GM23338 (cell line): ENCODE data around the gene KRTAP4-11. TPM values are rescaled to one million over a fixed set of nuclear protein-coding genes. Genes with fewer than 3 reads are reported as not detected.

Experiments
- ATAC-seq: fragments of 200-7000 bp; cut with Tn5 transposase; 3 replicates; pipeline ENCODE4 v1.9.1; 2020
- DNase-seq: peaks from one replicate; pipeline ENCODE4 v3.0.0-alpha.2; 2015; ENCODE audit warnings: low spot score
- H2AFZ ChIP-seq: fragments of 200-600 bp; sonication (generic); 2 replicates; pipeline ENCODE4 v1.8.0; 2016; ENCODE audit warnings: antibody characterized with exemption, mild to moderate bottlenecking, moderate library complexity
- H3F3A ChIP-seq: fragments of 200-600 bp; sonication (generic); replicated peaks from 2 replicates; pipeline ENCODE4 v1.8.0; 2017; ENCODE audit warnings: antibody characterized with exemption, mixed run types, low read depth
- H3K27ac ChIP-seq: fragments of 200-600 bp; sonication (generic); 2 replicates; pipeline ENCODE4 v1.6.1; 2016; ENCODE audit warnings: low read depth
- H3K27me3 ChIP-seq: fragments of 200-600 bp; sonication (generic); 2 replicates; pipeline ENCODE4 v1.8.0; 2016; ENCODE audit warnings: mild to moderate bottlenecking, mixed run types, moderate library complexity; ENCODE audit not compliant: insufficient read depth
- H3K36me3 ChIP-seq: fragments of 200-600 bp; sonication (generic); 2 replicates; pipeline ENCODE4 v1.8.0; 2016; ENCODE audit warnings: mild to moderate bottlenecking; ENCODE audit not compliant: insufficient read depth
- H3K4me1 ChIP-seq: fragments of 200-600 bp; sonication (generic); 2 replicates; pipeline ENCODE4 v1.8.0; 2016; ENCODE audit warnings: mild to moderate bottlenecking, moderate library complexity; ENCODE audit not compliant: insufficient read depth
- H3K4me2 ChIP-seq: fragments of 200-600 bp; sonication (generic); 2 replicates; pipeline ENCODE4 v1.7.1; 2017; ENCODE audit warnings: mixed run types
- H3K4me3 ChIP-seq: fragments of 200-600 bp; sonication (generic); 2 replicates; pipeline ENCODE4 v1.6.1; 2016; ENCODE audit warnings: mixed run types
- H3K79me2 ChIP-seq: fragments of 200-600 bp; sonication (generic); replicated peaks from 2 replicates; pipeline ENCODE4 v1.8.0; 2017; ENCODE audit warnings: mild to moderate bottlenecking; ENCODE audit not compliant: insufficient read depth
- H3K9me2 ChIP-seq: fragments of 200-600 bp; sonication (generic); 2 replicates; pipeline ENCODE4 v1.8.0; 2017; ENCODE audit not compliant: insufficient read depth
- H4K20me1 ChIP-seq: fragments of 200-600 bp; sonication (generic); replicated peaks from 2 replicates; pipeline ENCODE4 v1.8.0; 2017; ENCODE audit warnings: mild to moderate bottlenecking; ENCODE audit not compliant: insufficient read depth
- H3K27ac Mint-ChIP-seq: 2 replicates; pipeline ENCODE4 v1.8.0; 2020; ENCODE audit warnings: inconsistent platforms, mild to moderate bottlenecking, moderate library complexity, mixed read lengths
- H3K27me3 Mint-ChIP-seq: 3 replicates; pipeline ENCODE4 v1.8.0; 2022; ENCODE audit warnings: low read depth, mild to moderate bottlenecking, moderate library complexity, mixed read lengths, inconsistent platforms; ENCODE audit not compliant: insufficient read depth, poor library complexity
- H3K36me3 Mint-ChIP-seq: 3 replicates; pipeline ENCODE4 v1.8.0; 2021; ENCODE audit warnings: low read depth, mild to moderate bottlenecking, inconsistent platforms, moderate library complexity, mixed read lengths
- H3K4me1 Mint-ChIP-seq: 3 replicates; pipeline ENCODE4 v1.8.0; 2020; ENCODE audit warnings: mild to moderate bottlenecking, inconsistent platforms, mixed read lengths
- H3K4me3 Mint-ChIP-seq: 3 replicates; pipeline ENCODE4 v1.8.0; 2021; ENCODE audit warnings: moderate library complexity, mild to moderate bottlenecking, inconsistent platforms, mixed read lengths
- H3K9me3 Mint-ChIP-seq: 3 replicates; pipeline ENCODE4 v1.8.0; 2020; ENCODE audit warnings: moderate library complexity, mild to moderate bottlenecking, inconsistent platforms, mixed read lengths
- CREB1 ChIP-seq: fragments of 250-450 bp; sonication (Bioruptor Pico); IDR thresholded peaks from 2 replicates; pipeline ENCODE4 v1.5.0; 2020; ENCODE audit warnings: low read depth, mild to moderate bottlenecking, moderate library complexity
- EZH2 ChIP-seq: fragments of 200-600 bp; sonication (generic); IDR thresholded peaks from one replicate; pipeline ENCODE4 v1.8.0; 2017; ENCODE audit warnings: antibody characterized with exemption, mild to moderate bottlenecking, low read depth; ENCODE audit not compliant: unreplicated experiment
- EZH2phosphoT487 ChIP-seq: fragments of 200-600 bp; sonication (generic); IDR thresholded peaks from one replicate; pipeline ENCODE4 v1.8.1; 2018; ENCODE audit warnings: antibody characterized with exemption; ENCODE audit not compliant: unreplicated experiment
- JUNB ChIP-seq: IDR thresholded peaks from one replicate; pipeline ENCODE4 v1.6.1; 2016; ENCODE audit warnings: antibody characterized with exemption; ENCODE audit not compliant: unreplicated experiment
- NANOG ChIP-seq: IDR thresholded peaks from 2 replicates; pipeline ENCODE4 v1.6.1; 2016; ENCODE audit warnings: antibody characterized with exemption, borderline replicate concordance
- POLR2AphosphoS5 ChIP-seq: IDR thresholded peaks from 2 replicates; pipeline ENCODE4 v1.6.1; 2016; ENCODE audit warnings: antibody characterized with exemption, low read depth
- STAT1 ChIP-seq: IDR thresholded peaks from one replicate; pipeline ENCODE4 v1.6.1; 2016; ENCODE audit warnings: antibody characterized with exemption; ENCODE audit not compliant: unreplicated experiment
- ZNF114 ChIP-seq: fragments of 250-450 bp; sonication (Bioruptor Pico); IDR thresholded peaks from 2 replicates; pipeline ENCODE4 v1.5.0; 2020; ENCODE audit warnings: mild to moderate bottlenecking, moderate library complexity
- ZNF331 ChIP-seq: fragments of 250-450 bp; sonication (Bioruptor Pico); IDR thresholded peaks from 2 replicates; pipeline ENCODE4 v1.5.0; 2020; ENCODE audit warnings: low read depth, mild to moderate bottlenecking, moderate library complexity
- polyA plus RNA-seq: library from polyadenylated mRNA; unstranded; fragments of >200 nt; fragmentation: Nextera tagmentation; extraction: Ambion mirVana; gene quantifications from 2 replicates; pipeline ENCODE4 v1.2.1, GENCODE V29; 2016
- total RNA-seq: library from RNA; depleted of rRNA; stranded (reverse); fragments of >200 nt; shearing (Covaris generic); gene quantifications from 2 replicates; pipeline ENCODE4 v1.2.3, GENCODE V29; 2014
- TF ChIP-seq, protein P1 (sequence below): IDR thresholded peaks from one replicate; pipeline ENCODE4 v1.6.1; 2018; ENCODE audit warnings: antibody characterized with exemption; ENCODE audit not compliant: unreplicated experiment
- TF ChIP-seq, protein P2 (sequence below): fragments of 250-450 bp; sonication (Bioruptor Pico); IDR thresholded peaks from 2 replicates; pipeline ENCODE4 v1.5.0; 2020; ENCODE audit warnings: mild to moderate bottlenecking, moderate library complexity
- TF ChIP-seq, protein P3 (sequence below), 2 experiments: fragments of 200-600 bp in 1 of 2; sonication (generic) in 1 of 2; conservative IDR thresholded peaks; 2 replicates each; pipeline versions ENCODE4 v1.5.1 to v1.6.1; 2016 to 2017; ENCODE audit warnings: antibody characterized with exemption in 2 of 2, low read depth in 2 of 2, mild to moderate bottlenecking in 2 of 2, moderate library complexity in 1 of 2
- TF ChIP-seq, protein P4 (sequence below): IDR thresholded peaks from 2 replicates; pipeline ENCODE4 v1.6.1; 2016; ENCODE audit warnings: antibody characterized with exemption

Gene KRTAP4-11
- total and polyA plus RNA-seq, 2 experiments from 2014 or later: not detected

DNA sequence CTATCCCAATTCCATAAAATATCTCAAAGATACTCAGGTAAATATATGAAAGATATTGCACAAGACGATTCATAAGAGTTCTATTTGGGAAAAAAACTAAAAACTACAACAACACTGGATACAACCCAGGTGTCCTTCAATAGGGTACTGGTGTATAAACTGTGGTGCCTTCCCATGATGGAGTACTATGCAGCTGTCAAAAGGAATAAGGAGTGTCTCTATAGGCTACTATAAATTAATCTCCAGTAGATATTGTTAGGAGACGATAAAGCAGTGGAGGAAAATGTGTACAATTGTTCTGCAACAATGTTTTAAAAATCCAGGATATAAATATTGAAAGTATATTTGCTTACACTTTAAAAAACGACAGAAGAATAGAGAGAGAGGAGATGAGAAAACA is 8.2 kb upstream of the KRTAP4-11 start:
- Histone ChIP-seq H3K4me3 (no peak overlapping the region), H3K4me1 (no peaks in the 10 kb centered on the region), H3K9me2 (no peaks in the 10 kb centered on the region), H3K27ac (no peak overlapping the region), H4K20me1 (no peaks in the 10 kb centered on the region), H3K27me3 (no peaks in the 10 kb centered on the region), H3K79me2 (no peaks in the 10 kb centered on the region), H3F3A (no peaks in the 10 kb centered on the region), H3K4me2 (no peak overlapping the region), H2AFZ (no peak overlapping the region), H3K36me3 (no peaks in the 10 kb centered on the region; the same call in 1 of the 2 replicates)
- no peaks in the 10 kb centered on the region for H3K36me3 Mint-ChIP-seq
- H3K4me1 Mint-ChIP-seq: peaks cover 5% of the 10 kb centered on the region
- DNase-seq: no peak
- H3K27ac Mint-ChIP-seq: no peak overlapping the region
- ATAC-seq: no peak
- peaks cover 5% of the 10 kb centered on the region for H3K27me3 Mint-ChIP-seq
- H3K4me3 Mint-ChIP-seq: no peak overlapping the region
- H3K9me3 Mint-ChIP-seq: no peaks in the 10 kb centered on the region; the same call in 2 of the 3 replicates
- TF ChIP-seq EZH2: no peak
- TF ChIP-seq, protein P1, sequence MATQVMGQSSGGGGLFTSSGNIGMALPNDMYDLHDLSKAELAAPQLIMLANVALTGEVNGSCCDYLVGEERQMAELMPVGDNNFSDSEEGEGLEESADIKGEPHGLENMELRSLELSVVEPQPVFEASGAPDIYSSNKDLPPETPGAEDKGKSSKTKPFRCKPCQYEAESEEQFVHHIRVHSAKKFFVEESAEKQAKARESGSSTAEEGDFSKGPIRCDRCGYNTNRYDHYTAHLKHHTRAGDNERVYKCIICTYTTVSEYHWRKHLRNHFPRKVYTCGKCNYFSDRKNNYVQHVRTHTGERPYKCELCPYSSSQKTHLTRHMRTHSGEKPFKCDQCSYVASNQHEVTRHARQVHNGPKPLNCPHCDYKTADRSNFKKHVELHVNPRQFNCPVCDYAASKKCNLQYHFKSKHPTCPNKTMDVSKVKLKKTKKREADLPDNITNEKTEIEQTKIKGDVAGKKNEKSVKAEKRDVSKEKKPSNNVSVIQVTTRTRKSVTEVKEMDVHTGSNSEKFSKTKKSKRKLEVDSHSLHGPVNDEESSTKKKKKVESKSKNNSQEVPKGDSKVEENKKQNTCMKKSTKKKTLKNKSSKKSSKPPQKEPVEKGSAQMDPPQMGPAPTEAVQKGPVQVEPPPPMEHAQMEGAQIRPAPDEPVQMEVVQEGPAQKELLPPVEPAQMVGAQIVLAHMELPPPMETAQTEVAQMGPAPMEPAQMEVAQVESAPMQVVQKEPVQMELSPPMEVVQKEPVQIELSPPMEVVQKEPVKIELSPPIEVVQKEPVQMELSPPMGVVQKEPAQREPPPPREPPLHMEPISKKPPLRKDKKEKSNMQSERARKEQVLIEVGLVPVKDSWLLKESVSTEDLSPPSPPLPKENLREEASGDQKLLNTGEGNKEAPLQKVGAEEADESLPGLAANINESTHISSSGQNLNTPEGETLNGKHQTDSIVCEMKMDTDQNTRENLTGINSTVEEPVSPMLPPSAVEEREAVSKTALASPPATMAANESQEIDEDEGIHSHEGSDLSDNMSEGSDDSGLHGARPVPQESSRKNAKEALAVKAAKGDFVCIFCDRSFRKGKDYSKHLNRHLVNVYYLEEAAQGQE: no peak
- TF ChIP-seq, protein P2, sequence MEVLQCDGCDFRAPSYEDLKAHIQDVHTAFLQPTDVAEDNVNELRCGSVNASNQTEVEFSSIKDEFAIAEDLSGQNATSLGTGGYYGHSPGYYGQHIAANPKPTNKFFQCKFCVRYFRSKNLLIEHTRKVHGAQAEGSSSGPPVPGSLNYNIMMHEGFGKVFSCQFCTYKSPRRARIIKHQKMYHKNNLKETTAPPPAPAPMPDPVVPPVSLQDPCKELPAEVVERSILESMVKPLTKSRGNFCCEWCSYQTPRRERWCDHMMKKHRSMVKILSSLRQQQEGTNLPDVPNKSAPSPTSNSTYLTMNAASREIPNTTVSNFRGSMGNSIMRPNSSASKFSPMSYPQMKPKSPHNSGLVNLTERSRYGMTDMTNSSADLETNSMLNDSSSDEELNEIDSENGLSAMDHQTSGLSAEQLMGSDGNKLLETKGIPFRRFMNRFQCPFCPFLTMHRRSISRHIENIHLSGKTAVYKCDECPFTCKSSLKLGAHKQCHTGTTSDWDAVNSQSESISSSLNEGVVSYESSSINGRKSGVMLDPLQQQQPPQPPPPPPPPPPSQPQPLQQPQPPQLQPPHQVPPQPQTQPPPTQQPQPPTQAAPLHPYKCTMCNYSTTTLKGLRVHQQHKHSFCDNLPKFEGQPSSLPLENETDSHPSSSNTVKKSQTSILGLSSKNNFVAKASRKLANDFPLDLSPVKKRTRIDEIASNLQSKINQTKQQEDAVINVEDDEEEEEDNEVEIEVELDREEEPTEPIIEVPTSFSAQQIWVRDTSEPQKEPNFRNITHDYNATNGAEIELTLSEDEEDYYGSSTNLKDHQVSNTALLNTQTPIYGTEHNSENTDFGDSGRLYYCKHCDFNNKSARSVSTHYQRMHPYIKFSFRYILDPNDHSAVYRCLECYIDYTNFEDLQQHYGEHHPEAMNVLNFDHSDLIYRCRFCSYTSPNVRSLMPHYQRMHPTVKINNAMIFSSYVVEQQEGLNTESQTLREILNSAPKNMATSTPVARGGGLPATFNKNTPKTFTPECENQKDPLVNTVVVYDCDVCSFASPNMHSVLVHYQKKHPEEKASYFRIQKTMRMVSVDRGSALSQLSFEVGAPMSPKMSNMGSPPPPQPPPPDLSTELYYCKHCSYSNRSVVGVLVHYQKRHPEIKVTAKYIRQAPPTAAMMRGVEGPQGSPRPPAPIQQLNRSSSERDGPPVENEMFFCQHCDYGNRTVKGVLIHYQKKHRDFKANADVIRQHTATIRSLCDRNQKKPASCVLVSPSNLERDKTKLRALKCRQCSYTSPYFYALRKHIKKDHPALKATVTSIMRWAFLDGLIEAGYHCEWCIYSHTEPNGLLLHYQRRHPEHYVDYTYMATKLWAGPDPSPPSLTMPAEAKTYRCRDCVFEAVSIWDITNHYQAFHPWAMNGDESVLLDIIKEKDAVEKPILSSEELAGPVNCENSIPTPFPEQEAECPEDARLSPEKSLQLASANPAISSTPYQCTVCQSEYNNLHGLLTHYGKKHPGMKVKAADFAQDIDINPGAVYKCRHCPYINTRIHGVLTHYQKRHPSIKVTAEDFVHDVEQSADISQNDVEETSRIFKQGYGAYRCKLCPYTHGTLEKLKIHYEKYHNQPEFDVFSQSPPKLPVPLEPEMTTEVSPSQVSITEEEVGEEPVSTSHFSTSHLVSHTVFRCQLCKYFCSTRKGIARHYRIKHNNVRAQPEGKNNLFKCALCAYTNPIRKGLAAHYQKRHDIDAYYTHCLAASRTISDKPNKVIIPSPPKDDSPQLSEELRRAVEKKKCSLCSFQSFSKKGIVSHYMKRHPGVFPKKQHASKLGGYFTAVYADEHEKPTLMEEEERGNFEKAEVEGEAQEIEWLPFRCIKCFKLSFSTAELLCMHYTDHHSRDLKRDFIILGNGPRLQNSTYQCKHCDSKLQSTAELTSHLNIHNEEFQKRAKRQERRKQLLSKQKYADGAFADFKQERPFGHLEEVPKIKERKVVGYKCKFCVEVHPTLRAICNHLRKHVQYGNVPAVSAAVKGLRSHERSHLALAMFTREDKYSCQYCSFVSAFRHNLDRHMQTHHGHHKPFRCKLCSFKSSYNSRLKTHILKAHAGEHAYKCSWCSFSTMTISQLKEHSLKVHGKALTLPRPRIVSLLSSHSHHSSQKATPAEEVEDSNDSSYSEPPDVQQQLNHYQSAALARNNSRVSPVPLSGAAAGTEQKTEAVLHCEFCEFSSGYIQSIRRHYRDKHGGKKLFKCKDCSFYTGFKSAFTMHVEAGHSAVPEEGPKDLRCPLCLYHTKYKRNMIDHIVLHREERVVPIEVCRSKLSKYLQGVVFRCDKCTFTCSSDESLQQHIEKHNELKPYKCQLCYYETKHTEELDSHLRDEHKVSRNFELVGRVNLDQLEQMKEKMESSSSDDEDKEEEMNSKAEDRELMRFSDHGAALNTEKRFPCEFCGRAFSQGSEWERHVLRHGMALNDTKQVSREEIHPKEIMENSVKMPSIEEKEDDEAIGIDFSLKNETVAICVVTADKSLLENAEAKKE: no peak
- no peak for TF ChIP-seq ZNF331
- TF ChIP-seq CREB1 (CRISPR knock-in tag): no peak
- TF ChIP-seq EZH2phosphoT487: no peak
- TF ChIP-seq NANOG: no peak
- TF ChIP-seq, protein P3, sequence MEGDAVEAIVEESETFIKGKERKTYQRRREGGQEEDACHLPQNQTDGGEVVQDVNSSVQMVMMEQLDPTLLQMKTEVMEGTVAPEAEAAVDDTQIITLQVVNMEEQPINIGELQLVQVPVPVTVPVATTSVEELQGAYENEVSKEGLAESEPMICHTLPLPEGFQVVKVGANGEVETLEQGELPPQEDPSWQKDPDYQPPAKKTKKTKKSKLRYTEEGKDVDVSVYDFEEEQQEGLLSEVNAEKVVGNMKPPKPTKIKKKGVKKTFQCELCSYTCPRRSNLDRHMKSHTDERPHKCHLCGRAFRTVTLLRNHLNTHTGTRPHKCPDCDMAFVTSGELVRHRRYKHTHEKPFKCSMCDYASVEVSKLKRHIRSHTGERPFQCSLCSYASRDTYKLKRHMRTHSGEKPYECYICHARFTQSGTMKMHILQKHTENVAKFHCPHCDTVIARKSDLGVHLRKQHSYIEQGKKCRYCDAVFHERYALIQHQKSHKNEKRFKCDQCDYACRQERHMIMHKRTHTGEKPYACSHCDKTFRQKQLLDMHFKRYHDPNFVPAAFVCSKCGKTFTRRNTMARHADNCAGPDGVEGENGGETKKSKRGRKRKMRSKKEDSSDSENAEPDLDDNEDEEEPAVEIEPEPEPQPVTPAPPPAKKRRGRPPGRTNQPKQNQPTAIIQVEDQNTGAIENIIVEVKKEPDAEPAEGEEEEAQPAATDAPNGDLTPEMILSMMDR (conservative IDR thresholded peaks at IDR 0.05; ENCODE audit: low read depth in 2 of 2): no peak
- TF ChIP-seq STAT1: no peak
- TF ChIP-seq ZNF114 (CRISPR knock-in tag): no peak
- TF ChIP-seq JUNB: no peak
- TF ChIP-seq, protein P4, sequence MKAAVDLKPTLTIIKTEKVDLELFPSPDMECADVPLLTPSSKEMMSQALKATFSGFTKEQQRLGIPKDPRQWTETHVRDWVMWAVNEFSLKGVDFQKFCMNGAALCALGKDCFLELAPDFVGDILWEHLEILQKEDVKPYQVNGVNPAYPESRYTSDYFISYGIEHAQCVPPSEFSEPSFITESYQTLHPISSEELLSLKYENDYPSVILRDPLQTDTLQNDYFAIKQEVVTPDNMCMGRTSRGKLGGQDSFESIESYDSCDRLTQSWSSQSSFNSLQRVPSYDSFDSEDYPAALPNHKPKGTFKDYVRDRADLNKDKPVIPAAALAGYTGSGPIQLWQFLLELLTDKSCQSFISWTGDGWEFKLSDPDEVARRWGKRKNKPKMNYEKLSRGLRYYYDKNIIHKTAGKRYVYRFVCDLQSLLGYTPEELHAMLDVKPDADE: no peak
- TF ChIP-seq POLR2AphosphoS5: no peak
